HFFc6 (cell line): ENCODE results near the gene HS3ST3A1. TPM values are rescaled to one million over a fixed set of nuclear protein-coding genes. Genes with fewer than 3 reads are reported as not detected.

Experiments
- DNase-seq: peaks from one replicate; pipeline ENCODE4 v3.0.0-alpha.2; 2018
- H3K27ac Mint-ChIP-seq: 2 replicates; pipeline ENCODE4 v1.8.0; 2020; ENCODE audit warnings: mild to moderate bottlenecking, mixed read lengths
- H3K27me3 Mint-ChIP-seq: 2 replicates; pipeline ENCODE4 v1.8.0; 2021; ENCODE audit warnings: mild to moderate bottlenecking, moderate library complexity, mixed read lengths; ENCODE audit not compliant: insufficient read depth
- H3K36me3 Mint-ChIP-seq: 2 replicates; pipeline ENCODE4 v1.8.0; 2021; ENCODE audit warnings: low read depth, mixed read lengths
- H3K4me1 Mint-ChIP-seq: 2 replicates; pipeline ENCODE4 v1.8.0; 2020; ENCODE audit warnings: low read depth, mixed read lengths
- H3K4me3 Mint-ChIP-seq: 2 replicates; pipeline ENCODE4 v1.8.0; 2020; ENCODE audit warnings: mild to moderate bottlenecking, moderate library complexity, mixed read lengths
- H3K9me3 Mint-ChIP-seq: 2 replicates; pipeline ENCODE4 v1.8.0; 2020; ENCODE audit warnings: mild to moderate bottlenecking, mixed read lengths
- CTCF ChIP-seq: fragments of 200-600 bp; sonication (generic); IDR thresholded peaks from 2 replicates; pipeline ENCODE4 v1.5.0; 2021; ENCODE audit warnings: antibody characterized with exemption, mild to moderate bottlenecking
- total RNA-seq, 6 experiments: library from RNA; stranded (reverse); fragmentation: NEBNext Ultra II Directional; extraction: Animal tissue kit (Norgen Biotek cat#: 25700); gene quantifications; 2 replicates in 1 of 6; 3 replicates in 5 of 6; pipeline ENCODE4 v1.2.3, GENCODE V29; 2021

Gene HS3ST3A1
- total RNA-seq, 6 experiments from 2014 or later: 29.4 to 45.8 (median 36.5) TPM

- peaks cover 68% of the 10 kb centered on the region for H3K4me1 Mint-ChIP-seq
- peaks cover 26% of the 10 kb centered on the region for H3K36me3 Mint-ChIP-seq
- peak; percentile 85 for TF ChIP-seq CTCF
- peak overlapping the region; percentile 91 for H3K4me3 Mint-ChIP-seq
- peak; percentile 54 for DNase-seq
- peak overlapping the region; percentile 62 for H3K27ac Mint-ChIP-seq
- no peaks in the 10 kb centered on the region; the same call in 1 of the 2 replicates for H3K27me3 Mint-ChIP-seq
- no peaks in the 10 kb centered on the region for H3K9me3 Mint-ChIP-seq
These were observed 3.9 kb downstream of the HS3ST3A1 start for GRCh38 chr17:13597723-13598347.

- Mint-ChIP-seq H3K27me3 (no peaks in the 10 kb centered on the region), H3K9me3 (no peaks in the 10 kb centered on the region), H3K4me1 (peaks cover 76% of the 10 kb centered on the region), H3K4me3 (peak overlapping the region; percentile 91), H3K27ac (peak overlapping the region; percentile 84), H3K36me3 (peaks cover 36% of the 10 kb centered on the region)
- no peak for TF ChIP-seq CTCF
- DNase-seq: no peak
These were observed 5.3 kb downstream of the HS3ST3A1 start for GRCh38 chr17:13596241-13596923.

- Mint-ChIP-seq H3K27ac (peak overlapping the region; percentile 84), H3K4me1 (peaks cover 84% of the 10 kb centered on the region)
These were observed 6.2 kb downstream of the HS3ST3A1 start for GRCh38 chr17:13595599-13595899.

GRCh38 chr17:13594762-13595598 is 6.7 kb downstream of the HS3ST3A1 start:
- peak; percentile 84 for DNase-seq
- H3K4me3 Mint-ChIP-seq: peak overlapping the region; percentile 91
- no peaks in the 10 kb centered on the region for H3K9me3 Mint-ChIP-seq
- peak overlapping the region; percentile 84 for H3K27ac Mint-ChIP-seq
- H3K27me3 Mint-ChIP-seq: no peaks in the 10 kb centered on the region
- H3K36me3 Mint-ChIP-seq: peaks cover 38% of the 10 kb centered on the region
- peak; percentile 97 for TF ChIP-seq CTCF
- peaks cover 90% of the 10 kb centered on the region for H3K4me1 Mint-ChIP-seq

More at GRCh38 chr17:13595599-13595899, 6.2 kb downstream of the HS3ST3A1 start:
- peaks cover 41% of the 10 kb centered on the region for H3K36me3 Mint-ChIP-seq
- DNase-seq: no peak
- H3K4me3 Mint-ChIP-seq: peak overlapping the region; percentile 91
- TF ChIP-seq CTCF: no peak
- H3K9me3 Mint-ChIP-seq: no peaks in the 10 kb centered on the region
- no peaks in the 10 kb centered on the region for H3K27me3 Mint-ChIP-seq

GRCh38 chr17:13594310-13594709 is 7.4 kb downstream of the HS3ST3A1 start:
- no peak for TF ChIP-seq CTCF
- DNase-seq: no peak
- Mint-ChIP-seq H3K9me3 (no peaks in the 10 kb centered on the region), H3K27me3 (no peaks in the 10 kb centered on the region), H3K4me3 (peak overlapping the region; percentile 91), H3K27ac (peak overlapping the region; percentile 84), H3K4me1 (peaks cover 97% of the 10 kb centered on the region), H3K36me3 (peaks cover 33% of the 10 kb centered on the region)
